Measurements from ENCODE around the gene AJAP1. TPM values are rescaled to one million over a fixed set of nuclear protein-coding genes. Genes with fewer than 3 reads are reported as not detected.

The AJAP1 gene
- total and polyA plus RNA-seq, 2 experiments from 2014 or later, result not detected

DNA sequence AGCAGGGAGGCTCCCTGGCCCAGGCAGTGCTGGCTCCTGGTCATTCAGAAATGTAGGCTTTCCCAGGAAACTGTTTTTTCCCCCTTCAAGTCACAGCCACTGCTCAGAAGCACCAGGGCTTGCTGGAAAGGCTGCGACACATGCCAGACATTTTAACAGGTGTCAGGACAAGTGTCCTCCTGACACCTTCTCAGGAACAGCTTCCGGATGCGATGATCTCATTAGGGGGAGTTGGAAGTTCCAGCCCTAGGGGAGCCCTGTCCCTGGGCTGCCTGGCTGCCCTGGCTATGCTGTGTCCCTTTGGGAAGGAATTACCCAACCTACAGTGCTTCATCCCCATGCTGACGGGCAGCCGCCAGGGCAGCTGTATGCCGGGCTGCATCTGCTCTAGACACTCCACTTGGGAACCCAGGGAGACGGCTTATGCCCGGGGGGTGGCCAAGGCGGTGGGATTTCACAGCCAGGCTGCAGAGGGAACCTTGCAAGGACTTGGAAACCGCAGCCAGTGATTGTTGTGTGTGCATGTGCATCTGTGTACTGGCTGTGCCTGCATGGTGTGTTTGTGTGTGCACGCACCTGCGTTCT, 41.8 kb downstream of the AJAP1 start:
- Histone ChIP-seq H3K4me2 (no peak overlapping the region), H3K27me3 (ENCODE audit: insufficient read depth) (no peaks in the 10 kb centered on the region), H4K20me1 (replicated peaks; ENCODE audit: insufficient read depth) (no peaks in the 10 kb centered on the region), H3K4me3 (no peak overlapping the region), H3K79me2 (replicated peaks; ENCODE audit: insufficient read depth) (no peaks in the 10 kb centered on the region), H3K36me3 (ENCODE audit: insufficient read depth) (no peaks in the 10 kb centered on the region), H3K27ac (ENCODE audit: low read depth) (no peak overlapping the region), H3F3A (replicated peaks; ENCODE audit: low read depth) (no peaks in the 10 kb centered on the region), H2AFZ (no peak overlapping the region), H3K4me1 (ENCODE audit: insufficient read depth) (no peaks in the 10 kb centered on the region), H3K9me2 (ENCODE audit: insufficient read depth) (no peaks in the 10 kb centered on the region)
- Mint-ChIP-seq H3K27ac (no peak overlapping the region), H3K9me3 (peaks cover 7% of the 10 kb centered on the region; the same call in 2 of the 3 replicates), H3K36me3 (ENCODE audit: low read depth) (peaks cover 4% of the 10 kb centered on the region; the same call in 1 of the 3 replicates), H3K4me1 (peaks cover 12% of the 10 kb centered on the region), H3K27me3 (ENCODE audit: insufficient read depth, low read depth, poor library complexity) (peaks cover 7% of the 10 kb centered on the region), H3K4me3 (no peak overlapping the region)
- TF ChIP-seq NANOG (IDR thresholded peaks at IDR 0.05; ENCODE audit: borderline replicate concordance) (no peak), ZNF114 (CRISPR knock-in tag; IDR thresholded peaks at IDR 0.05) (no peak), CREB1 (CRISPR knock-in tag; IDR thresholded peaks at IDR 0.05; ENCODE audit: low read depth) (no peak)
- DNase-seq (ENCODE audit: low spot score) (no peak), ATAC-seq (no peak)

DNA sequence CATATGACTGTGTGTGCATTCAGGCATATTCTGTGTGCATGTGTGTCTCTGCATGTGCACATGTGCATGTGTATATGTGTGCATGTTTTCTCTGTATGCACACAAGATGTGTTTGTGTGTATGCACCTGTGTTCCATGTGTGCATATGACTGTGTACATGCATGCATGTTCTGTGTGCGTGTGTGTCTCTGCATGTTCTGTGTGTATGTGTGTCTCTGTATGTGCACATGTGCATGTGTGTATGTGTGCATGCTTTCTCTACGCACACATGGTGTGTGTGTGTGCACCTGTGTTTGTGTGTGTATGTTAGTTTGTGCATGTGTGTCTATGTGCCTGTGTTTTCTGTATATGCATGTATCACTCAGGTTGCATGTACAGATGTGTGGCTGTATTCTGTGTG, 42.3 kb downstream of the AJAP1 start:
- H3K9me3 Mint-ChIP-seq, result peaks cover 7% of the 10 kb centered on the region; the same call in 2 of the 3 replicates
- H3K27ac Mint-ChIP-seq, result no peak overlapping the region
- Histone ChIP-seq H3K79me2 (replicated peaks; ENCODE audit: insufficient read depth) (no peaks in the 10 kb centered on the region), H3K9me2 (ENCODE audit: insufficient read depth) (no peaks in the 10 kb centered on the region), H3F3A (replicated peaks; ENCODE audit: low read depth) (no peaks in the 10 kb centered on the region), H3K36me3 (ENCODE audit: insufficient read depth) (no peaks in the 10 kb centered on the region), H2AFZ (no peak overlapping the region), H3K27ac (ENCODE audit: low read depth) (no peak overlapping the region), H4K20me1 (replicated peaks; ENCODE audit: insufficient read depth) (no peaks in the 10 kb centered on the region), H3K4me3 (no peak overlapping the region), H3K4me2 (no peak overlapping the region), H3K27me3 (ENCODE audit: insufficient read depth) (no peaks in the 10 kb centered on the region), H3K4me1 (ENCODE audit: insufficient read depth) (no peaks in the 10 kb centered on the region)
- no peak overlapping the region for H3K4me3 Mint-ChIP-seq
- H3K27me3 Mint-ChIP-seq (ENCODE audit: insufficient read depth, low read depth, poor library complexity), result peaks cover 5% of the 10 kb centered on the region
- ATAC-seq, result no peak
- peaks cover 4% of the 10 kb centered on the region; the same call in 1 of the 3 replicates for H3K36me3 Mint-ChIP-seq (ENCODE audit: low read depth)
- peaks cover 12% of the 10 kb centered on the region for H3K4me1 Mint-ChIP-seq
- no peak for DNase-seq (ENCODE audit: low spot score)
- no peak for TF ChIP-seq CREB1 (CRISPR knock-in tag; IDR thresholded peaks at IDR 0.05; ENCODE audit: low read depth)
- no peak for TF ChIP-seq ZNF114 (CRISPR knock-in tag; IDR thresholded peaks at IDR 0.05)
- TF ChIP-seq STAT1 (IDR thresholded peaks at IDR 0.05; ENCODE audit: unreplicated experiment), result no peak
- TF ChIP-seq EZH2phosphoT487 (IDR thresholded peaks at IDR 0.05; ENCODE audit: unreplicated experiment), result no peak
- TF ChIP-seq JUNB (IDR thresholded peaks at IDR 0.05; ENCODE audit: unreplicated experiment), result no peak
- TF ChIP-seq, protein P1, sequence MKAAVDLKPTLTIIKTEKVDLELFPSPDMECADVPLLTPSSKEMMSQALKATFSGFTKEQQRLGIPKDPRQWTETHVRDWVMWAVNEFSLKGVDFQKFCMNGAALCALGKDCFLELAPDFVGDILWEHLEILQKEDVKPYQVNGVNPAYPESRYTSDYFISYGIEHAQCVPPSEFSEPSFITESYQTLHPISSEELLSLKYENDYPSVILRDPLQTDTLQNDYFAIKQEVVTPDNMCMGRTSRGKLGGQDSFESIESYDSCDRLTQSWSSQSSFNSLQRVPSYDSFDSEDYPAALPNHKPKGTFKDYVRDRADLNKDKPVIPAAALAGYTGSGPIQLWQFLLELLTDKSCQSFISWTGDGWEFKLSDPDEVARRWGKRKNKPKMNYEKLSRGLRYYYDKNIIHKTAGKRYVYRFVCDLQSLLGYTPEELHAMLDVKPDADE (IDR thresholded peaks at IDR 0.05), result no peak
- TF ChIP-seq EZH2 (IDR thresholded peaks at IDR 0.05; ENCODE audit: low read depth, unreplicated experiment), result no peak
- no peak for TF ChIP-seq NANOG (IDR thresholded peaks at IDR 0.05; ENCODE audit: borderline replicate concordance)
- no peak for TF ChIP-seq ZNF331 (CRISPR knock-in tag; IDR thresholded peaks at IDR 0.05; ENCODE audit: low read depth)
- TF ChIP-seq, protein P2, sequence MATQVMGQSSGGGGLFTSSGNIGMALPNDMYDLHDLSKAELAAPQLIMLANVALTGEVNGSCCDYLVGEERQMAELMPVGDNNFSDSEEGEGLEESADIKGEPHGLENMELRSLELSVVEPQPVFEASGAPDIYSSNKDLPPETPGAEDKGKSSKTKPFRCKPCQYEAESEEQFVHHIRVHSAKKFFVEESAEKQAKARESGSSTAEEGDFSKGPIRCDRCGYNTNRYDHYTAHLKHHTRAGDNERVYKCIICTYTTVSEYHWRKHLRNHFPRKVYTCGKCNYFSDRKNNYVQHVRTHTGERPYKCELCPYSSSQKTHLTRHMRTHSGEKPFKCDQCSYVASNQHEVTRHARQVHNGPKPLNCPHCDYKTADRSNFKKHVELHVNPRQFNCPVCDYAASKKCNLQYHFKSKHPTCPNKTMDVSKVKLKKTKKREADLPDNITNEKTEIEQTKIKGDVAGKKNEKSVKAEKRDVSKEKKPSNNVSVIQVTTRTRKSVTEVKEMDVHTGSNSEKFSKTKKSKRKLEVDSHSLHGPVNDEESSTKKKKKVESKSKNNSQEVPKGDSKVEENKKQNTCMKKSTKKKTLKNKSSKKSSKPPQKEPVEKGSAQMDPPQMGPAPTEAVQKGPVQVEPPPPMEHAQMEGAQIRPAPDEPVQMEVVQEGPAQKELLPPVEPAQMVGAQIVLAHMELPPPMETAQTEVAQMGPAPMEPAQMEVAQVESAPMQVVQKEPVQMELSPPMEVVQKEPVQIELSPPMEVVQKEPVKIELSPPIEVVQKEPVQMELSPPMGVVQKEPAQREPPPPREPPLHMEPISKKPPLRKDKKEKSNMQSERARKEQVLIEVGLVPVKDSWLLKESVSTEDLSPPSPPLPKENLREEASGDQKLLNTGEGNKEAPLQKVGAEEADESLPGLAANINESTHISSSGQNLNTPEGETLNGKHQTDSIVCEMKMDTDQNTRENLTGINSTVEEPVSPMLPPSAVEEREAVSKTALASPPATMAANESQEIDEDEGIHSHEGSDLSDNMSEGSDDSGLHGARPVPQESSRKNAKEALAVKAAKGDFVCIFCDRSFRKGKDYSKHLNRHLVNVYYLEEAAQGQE (IDR thresholded peaks at IDR 0.05; ENCODE audit: unreplicated experiment), result no peak
- TF ChIP-seq POLR2AphosphoS5 (IDR thresholded peaks at IDR 0.05; ENCODE audit: low read depth), result no peak
- TF ChIP-seq, protein P3, sequence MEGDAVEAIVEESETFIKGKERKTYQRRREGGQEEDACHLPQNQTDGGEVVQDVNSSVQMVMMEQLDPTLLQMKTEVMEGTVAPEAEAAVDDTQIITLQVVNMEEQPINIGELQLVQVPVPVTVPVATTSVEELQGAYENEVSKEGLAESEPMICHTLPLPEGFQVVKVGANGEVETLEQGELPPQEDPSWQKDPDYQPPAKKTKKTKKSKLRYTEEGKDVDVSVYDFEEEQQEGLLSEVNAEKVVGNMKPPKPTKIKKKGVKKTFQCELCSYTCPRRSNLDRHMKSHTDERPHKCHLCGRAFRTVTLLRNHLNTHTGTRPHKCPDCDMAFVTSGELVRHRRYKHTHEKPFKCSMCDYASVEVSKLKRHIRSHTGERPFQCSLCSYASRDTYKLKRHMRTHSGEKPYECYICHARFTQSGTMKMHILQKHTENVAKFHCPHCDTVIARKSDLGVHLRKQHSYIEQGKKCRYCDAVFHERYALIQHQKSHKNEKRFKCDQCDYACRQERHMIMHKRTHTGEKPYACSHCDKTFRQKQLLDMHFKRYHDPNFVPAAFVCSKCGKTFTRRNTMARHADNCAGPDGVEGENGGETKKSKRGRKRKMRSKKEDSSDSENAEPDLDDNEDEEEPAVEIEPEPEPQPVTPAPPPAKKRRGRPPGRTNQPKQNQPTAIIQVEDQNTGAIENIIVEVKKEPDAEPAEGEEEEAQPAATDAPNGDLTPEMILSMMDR (conservative IDR thresholded peaks at IDR 0.05; ENCODE audit: low read depth in 2 of 2), result no peak

All from GM23338 (cell line).